Suprapubic skin (tissue), 4 donors: ENCODE results near the gene RYR3. TPM values are rescaled to one million over a fixed set of nuclear protein-coding genes. Genes with fewer than 3 reads are reported as not detected.

Experiments used
- DNase-seq, 2 donors: peaks; one replicate each; pipeline ENCODE4 v3.0.0-alpha.2; 2019; ENCODE audit warnings: low spot score in 2 of 2
- H3K27ac ChIP-seq: fragments of 200-600 bp; sonication (generic); one replicate; pipeline ENCODE4 v1.5.1; 2019
- H3K27me3 ChIP-seq: fragments of 200-600 bp; sonication (generic); one replicate; pipeline ENCODE4 v1.5.1; 2019
- H3K36me3 ChIP-seq: fragments of 200-600 bp; sonication (generic); one replicate; pipeline ENCODE4 v1.5.1; 2019
- H3K4me1 ChIP-seq: fragments of 200-600 bp; sonication (generic); one replicate; pipeline ENCODE4 v1.5.1; 2019
- H3K4me3 ChIP-seq: fragments of 200-600 bp; sonication (generic); one replicate; pipeline ENCODE4 v1.5.1; 2019; ENCODE audit warnings: mild to moderate bottlenecking
- H3K9me3 ChIP-seq: fragments of 200-600 bp; sonication (generic); one replicate; pipeline ENCODE4 v1.5.1; 2019
- CTCF ChIP-seq, 2 donors: fragments of 200-600 bp in 1 of 2; fragments of 450-650 bp in 1 of 2; sonication (generic) in 1 of 2; IDR thresholded peaks; one replicate each; pipeline ENCODE4 v1.5.1; 2016 to 2019; ENCODE audit warnings: antibody characterized with exemption in 2 of 2, mild to moderate bottlenecking in 1 of 2, moderate library complexity in 1 of 2
- EP300 ChIP-seq: sonication (generic); formaldehyde crosslinking; IDR thresholded peaks from one replicate; pipeline ENCODE4 v1.6.1; 2017; ENCODE audit warnings: antibody characterized with exemption
- POLR2A ChIP-seq, 2 donors: fragments of 450-650 bp; IDR thresholded peaks; one replicate each; pipeline ENCODE4 v1.6.1; 2017; ENCODE audit warnings: antibody characterized with exemption in 2 of 2, mild to moderate bottlenecking in 2 of 2, moderate library complexity in 2 of 2
- POLR2AphosphoS5 ChIP-seq, 3 donors: sonication (generic); formaldehyde crosslinking; IDR thresholded peaks; one replicate each; pipeline ENCODE4 v1.6.1; 2017; ENCODE audit warnings: antibody characterized with exemption in 3 of 3
- WGBS: methylation state at CpG from one replicate; pipeline ENCODE4 v1.1.5; 2018; 5-methylcytosine and 5-hydroxymethylcytosine counted together
- total RNA-seq, 4 donors: library from RNA; depleted of rRNA; stranded (reverse); fragments of >200 nt; gene quantifications; one replicate each; pipeline ENCODE4 v1.1.0, GENCODE V29; 2016

RYR3 gene
- total RNA-seq, 4 donors from 2014 or later: 0.38 to 2.0 (median 0.80) TPM

GRCh38 chr15:33449810-33450209 lies 139.0 kb downstream of the RYR3 start:
- peaks cover 14% of the 10 kb centered on the region for H3K4me1 ChIP-seq
- no peak overlapping the region for H3K27ac ChIP-seq
- no peaks in the 10 kb centered on the region for H3K27me3 ChIP-seq
- 11% methylated on average over 3 of the region's 3 CpGs for WGBS
- no peak for DNase-seq
- no peaks in the 10 kb centered on the region for H3K9me3 ChIP-seq
- no peak for TF ChIP-seq EP300
- H3K36me3 ChIP-seq: no peaks in the 10 kb centered on the region
- H3K4me3 ChIP-seq: no peak overlapping the region

- WGBS: 63% methylated on average over 4 of the region's 4 CpGs
- Histone ChIP-seq H3K4me3 (no peak overlapping the region), H3K36me3 (no peaks in the 10 kb centered on the region), H3K4me1 (peaks cover 14% of the 10 kb centered on the region), H3K27ac (no peak overlapping the region), H3K27me3 (no peaks in the 10 kb centered on the region), H3K9me3 (no peaks in the 10 kb centered on the region)
- DNase-seq: no peak
- TF ChIP-seq CTCF (IDR thresholded peaks at IDR 0.05) (no peak), POLR2AphosphoS5 (IDR thresholded peaks at IDR 0.05) (no peak), EP300 (no peak), POLR2A (IDR thresholded peaks at IDR 0.05) (no peak)
Observed at GRCh38 chr15:33451385-33451784, 140.6 kb downstream of the RYR3 start.

- H3K9me3 ChIP-seq: no peaks in the 10 kb centered on the region
- no peak for TF ChIP-seq CTCF (IDR thresholded peaks at IDR 0.05)
- TF ChIP-seq POLR2A (IDR thresholded peaks at IDR 0.05): no peak
- no peak for TF ChIP-seq POLR2AphosphoS5 (IDR thresholded peaks at IDR 0.05)
- no peak for TF ChIP-seq EP300
- H3K27me3 ChIP-seq: no peaks in the 10 kb centered on the region
- WGBS: 89% methylated on average over 3 of the region's 3 CpGs
- no peak overlapping the region for H3K27ac ChIP-seq
- H3K36me3 ChIP-seq: no peaks in the 10 kb centered on the region
- H3K4me3 ChIP-seq: no peak overlapping the region
- H3K4me1 ChIP-seq: peaks cover 14% of the 10 kb centered on the region
- DNase-seq: no peak
Observed at GRCh38 chr15:33453761-33454160, 143.0 kb downstream of the RYR3 start.

GRCh38 chr15:33454346-33454745 lies 143.6 kb downstream of the RYR3 start:
- no peak overlapping the region for H3K27ac ChIP-seq
- no peaks in the 10 kb centered on the region for H3K27me3 ChIP-seq
- no peaks in the 10 kb centered on the region for H3K9me3 ChIP-seq
- H3K36me3 ChIP-seq: no peaks in the 10 kb centered on the region
- no peak for DNase-seq
- TF ChIP-seq CTCF (IDR thresholded peaks at IDR 0.05) (no peak), EP300 (no peak)
- H3K4me3 ChIP-seq: no peak overlapping the region
- 93% methylated on average over 7 of the region's 7 CpGs for WGBS
- peaks cover 14% of the 10 kb centered on the region for H3K4me1 ChIP-seq

- 55% methylated on average over 4 of the region's 4 CpGs for WGBS
- H3K4me3 ChIP-seq: no peak overlapping the region
- H3K9me3 ChIP-seq: no peaks in the 10 kb centered on the region
- DNase-seq: no peak
- H3K27me3 ChIP-seq: no peaks in the 10 kb centered on the region
- H3K36me3 ChIP-seq: no peaks in the 10 kb centered on the region
- TF ChIP-seq POLR2AphosphoS5 (IDR thresholded peaks at IDR 0.05) (no peak), EP300 (no peak), CTCF (IDR thresholded peaks at IDR 0.05) (no peak), POLR2A (IDR thresholded peaks at IDR 0.05) (no peak)
- H3K4me1 ChIP-seq: peaks cover 17% of the 10 kb centered on the region
- no peak overlapping the region for H3K27ac ChIP-seq
Observed at GRCh38 chr15:33454996-33455395, 144.2 kb downstream of the RYR3 start.

GRCh38 chr15:33458421-33458820 lies 147.7 kb downstream of the RYR3 start:
- Histone ChIP-seq H3K9me3 (no peaks in the 10 kb centered on the region), H3K36me3 (no peaks in the 10 kb centered on the region), H3K4me1 (peaks cover 4% of the 10 kb centered on the region), H3K27me3 (no peaks in the 10 kb centered on the region), H3K27ac (no peak overlapping the region), H3K4me3 (no peak overlapping the region)
- DNase-seq: no peak
- TF ChIP-seq CTCF (IDR thresholded peaks at IDR 0.05): no peak
- TF ChIP-seq POLR2A (IDR thresholded peaks at IDR 0.05): no peak
- no peak for TF ChIP-seq EP300
- TF ChIP-seq POLR2AphosphoS5 (IDR thresholded peaks at IDR 0.05): no peak
- 84% methylated on average over 2 of the region's 2 CpGs for WGBS
